Posterior vena cava (tissue), 2 donors: ENCODE results near the gene SLC25A19. TPM values are rescaled to one million over a fixed set of nuclear protein-coding genes. Genes with fewer than 3 reads are reported as not detected.

Source experiments
- DNase-seq: peaks from one replicate; pipeline ENCODE4 v3.0.0-alpha.2; 2020; ENCODE audit warnings: low spot score
- intact Hi-C, 2 donors: fragments of 100-400 bp; cut with DNase I; formaldehyde crosslinking; loops; one replicate each; pipeline versions ENCODE4 v1.14.1 to v1.14.2; 2022 to 2023
- long read RNA-seq, 2 donors: library from polyadenylated mRNA; unstranded; transcript quantifications; one replicate each; pipeline ENCODE4 v2.0.0, GENCODE V29; 2020 to 2021
- total RNA-seq, 2 donors: library from RNA; stranded (reverse); fragmentation: NEBNext Ultra II Directional; extraction: Animal tissue kit (Norgen Biotek cat#: 25700); gene quantifications; one replicate each; pipeline ENCODE4 v1.2.1, GENCODE V29; 2021
- donor health status: DM: yes; HTN: yes; CAD: no.
- donor health status: DM: yes; HTN: yes; CAD: no.

Gene SLC25A19
- total RNA-seq, result 10 to 100 TPM in 1 of 2 donors, 1 to 10 TPM in 1; 9.9 to 14.6 TPM
- long read RNA-seq, donor 1, partial matches to known transcripts, result 0 of 3 reads
- long read RNA-seq, donor 1, other reads (novel, unspliced or antisense), result 0 of 3 reads
- long read RNA-seq, donor 2, transcript SLC25A19-210 (8 exons, 1,554 nt), result major isoform, 15 of 34 reads
- long read RNA-seq, donor 2, partial matches to known transcripts, result 2 of 34 reads
- long read RNA-seq, donor 2, other reads (novel, unspliced or antisense), result 11 of 34 reads

GRCh38 chr17:75289115-75289831 is at the start of gene SLC25A19:
TSS of gene SLC25A19 (minus strand) at chr17:75289433. CDS start at chr17:75286764, 2,669 bp downstream.
- DNase-seq, result peak; percentile 100
- intact Hi-C loops, result no loop called here

DNA sequence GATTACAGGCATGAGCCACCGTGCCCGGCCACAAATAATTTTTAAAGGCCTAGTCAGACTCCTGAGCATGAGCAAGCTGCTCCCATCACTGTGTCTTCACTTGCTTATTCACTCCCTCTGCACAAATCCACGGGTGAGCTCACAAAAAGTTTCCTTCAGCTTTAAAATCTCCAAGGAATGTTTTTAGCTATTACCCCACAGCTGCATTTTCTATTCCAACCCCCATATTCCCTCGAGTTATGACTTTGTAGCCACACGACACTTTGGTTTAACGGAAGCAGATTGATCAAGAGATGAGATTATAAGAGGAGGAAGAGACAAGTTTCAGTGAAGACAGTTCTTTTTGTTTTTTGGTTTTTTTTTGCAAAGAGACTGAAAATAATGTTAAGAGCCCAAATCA is 49.1 kb upstream of the SLC25A19 start:
- intact Hi-C loops, result no loop called here
- DNase-seq, result no peak

GRCh38 chr17:75335315-75335714 is 46.1 kb upstream of the SLC25A19 start:
- no peak for DNase-seq
- intact Hi-C loops, result no loop called here

- DNase-seq, result no peak
- intact Hi-C loops, result no loop called here
These were observed 45.5 kb upstream of the SLC25A19 start for GRCh38 chr17:75334723-75335122.

- DNase-seq, result peak; percentile 19
- intact Hi-C loops, result no loop called here
These were observed 42.4 kb upstream of the SLC25A19 start for GRCh38 chr17:75331671-75332070.

GRCh38 chr17:75327757-75328156 is 38.5 kb upstream of the SLC25A19 start:
- DNase-seq, result no peak
- intact Hi-C loops, result no loop called here

- intact Hi-C loops, result no loop called here
- peak; percentile 64 for DNase-seq
These were observed 37.1 kb upstream of the SLC25A19 start for GRCh38 chr17:75326226-75326848.

GRCh38 chr17:75325827-75326225 is 36.6 kb upstream of the SLC25A19 start:
- intact Hi-C loops, result no loop called here
- DNase-seq, result peak; percentile 79

- intact Hi-C loops, result no loop called here
- peak; percentile 40 for DNase-seq
These were observed 36.1 kb upstream of the SLC25A19 start for GRCh38 chr17:75325348-75325747.

GRCh38 chr17:75321506-75321905 is 32.3 kb upstream of the SLC25A19 start:
- intact Hi-C loops, result loop anchor here (5.0 kb wide), 2 partner anchors 91 to 201 kb away; no protein-coding TSS in a partner anchor
- DNase-seq, result peak; percentile 16

GRCh38 chr17:75319904-75320691 is 30.9 kb upstream of the SLC25A19 start:
- no peak for DNase-seq
- intact Hi-C loops, result loop anchor here (5.0 kb wide), 2 partner anchors 92 to 202 kb away; no protein-coding TSS in a partner anchor

GRCh38 chr17:75318615-75319222 is 29.5 kb upstream of the SLC25A19 start:
- intact Hi-C loops, result no loop called here

DNA sequence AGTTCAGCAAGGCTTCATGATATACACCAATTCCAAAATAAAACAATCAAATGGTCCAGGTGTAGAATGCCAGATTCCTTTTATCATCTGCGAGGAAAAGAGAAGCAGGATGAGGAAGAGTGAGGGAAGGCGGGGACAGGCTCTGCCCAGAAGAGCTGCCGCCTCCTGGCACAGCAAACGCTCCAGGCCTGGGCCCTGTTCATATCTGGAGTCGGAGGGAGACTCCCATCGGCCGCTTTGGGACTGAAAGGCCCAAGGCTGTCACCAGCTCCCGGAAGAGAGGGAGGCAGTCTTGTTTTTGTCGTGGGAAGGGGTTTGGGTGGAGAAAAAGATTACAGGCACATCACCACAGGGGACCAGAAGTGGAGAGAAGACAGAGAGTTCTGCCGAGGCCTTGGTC is 29.0 kb upstream of the SLC25A19 start:
- DNase-seq, result no peak
- intact Hi-C loops, result no loop called here

More at GRCh38 chr17:75318615-75319222, 29.5 kb upstream of the SLC25A19 start:
- no peak for DNase-seq

GRCh38 chr17:75317671-75318070 is 28.4 kb upstream of the SLC25A19 start:
- intact Hi-C loops, result no loop called here
- DNase-seq, result no peak

DNA sequence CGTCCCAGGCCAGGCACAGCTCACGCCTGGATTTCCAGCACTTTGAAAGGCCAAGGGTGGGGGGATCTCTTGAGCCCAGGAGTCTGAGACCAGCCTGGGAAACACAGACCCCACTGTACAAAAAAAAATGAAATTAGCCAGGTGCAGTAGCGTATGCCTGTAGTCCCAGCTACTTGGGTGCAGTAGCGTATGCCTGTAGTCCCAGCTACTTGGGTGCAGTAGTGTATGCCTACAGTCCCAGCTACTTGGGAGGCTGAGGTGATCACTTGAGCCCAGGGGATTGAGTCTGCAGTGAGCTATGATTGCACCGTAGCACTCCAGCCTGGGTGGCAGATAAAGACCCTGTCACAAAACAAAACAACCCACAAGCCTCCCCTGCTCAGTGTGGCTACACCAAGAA is 27.0 kb upstream of the SLC25A19 start:
- DNase-seq, result no peak
- intact Hi-C loops, result no loop called here

DNA sequence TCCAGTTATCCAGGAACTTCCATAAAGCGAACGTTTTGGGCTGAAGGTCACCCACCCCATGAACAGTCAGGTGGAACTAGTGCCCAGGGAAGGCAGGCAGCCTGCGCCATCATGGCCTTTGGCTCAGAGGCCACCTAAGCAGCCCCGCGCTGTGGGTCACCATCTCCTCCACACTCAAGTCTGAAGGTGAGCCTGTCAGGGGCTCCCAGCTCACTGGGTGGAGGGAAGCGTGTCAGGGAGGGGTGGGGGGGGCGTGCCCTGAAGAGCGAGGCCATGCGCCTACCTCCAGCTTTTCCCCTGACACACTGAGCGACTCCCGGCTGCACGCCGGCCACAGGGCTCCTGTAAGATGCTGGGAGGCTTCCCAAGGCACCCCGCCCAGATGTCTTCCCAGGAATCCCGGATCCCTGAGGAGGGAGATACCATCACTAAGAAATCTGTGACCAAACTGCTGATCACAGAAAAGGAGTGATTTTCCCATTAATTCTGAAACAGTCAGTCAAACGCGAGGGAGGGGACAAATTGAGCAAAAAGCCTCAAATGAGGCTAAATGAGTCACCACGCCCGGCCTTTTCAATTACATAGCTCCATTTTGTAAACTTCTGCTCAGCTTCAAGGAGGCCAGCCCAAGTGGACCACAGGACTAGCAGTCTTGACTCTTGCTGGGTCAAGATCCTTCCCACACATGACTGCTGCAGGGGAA is 26.5 kb upstream of the SLC25A19 start:
- intact Hi-C loops, result no loop called here
- DNase-seq, result peak; percentile 74

GRCh38 chr17:75313941-75314551 is 24.8 kb upstream of the SLC25A19 start:
- intact Hi-C loops, result no loop called here
- no peak for DNase-seq
